SK-N-SH (cell line): ENCODE data around the gene CTBS. TPM values are rescaled to one million over a fixed set of nuclear protein-coding genes. Genes with fewer than 3 reads are reported as not detected.

Experiments
- CTCF ChIA-PET: fragments of 300-600, 350-600 bp; formaldehyde crosslinking; extraction: SDS; loops from one replicate; lab custom pipeline; 2021; lab: Yijun Ruan, JAX
- POLR2A ChIA-PET: fragments of 350-600 bp; sonication (Branson Sonifier 250); formaldehyde crosslinking; extraction: SDS; loops from one replicate; lab custom pipeline; 2020; ENCODE audit warnings: antibody characterized with exemption, inconsistent platforms; lab: Yijun Ruan, JAX
- DNase-seq: peaks from one replicate; pipeline ENCODE4 v3.0.0; 2012
- H2AFZ ChIP-seq: fragments of 200-600 bp; sonication (generic); 2 replicates; pipeline ENCODE4 v1.8.1; 2016; ENCODE audit warnings: antibody characterized with exemption, mild to moderate bottlenecking, low read depth
- H3F3A ChIP-seq: fragments of 200-600 bp; sonication (generic); replicated peaks from 2 replicates; pipeline ENCODE3; 2016; ENCODE audit warnings: antibody characterized with exemption, mild to moderate bottlenecking; ENCODE audit not compliant: insufficient read depth
- H3K27ac ChIP-seq, 2 experiments: fragments of 200-500 bp in 1 of 2; fragments of 200-600 bp in 1 of 2; sonication (Bioruptor generic) in 1 of 2; sonication (generic), shearing (Covaris generic) in 1 of 2; 2 replicates each; pipeline versions ENCODE4 v1.5.1 to v1.6.1; 2014 to 2016; ENCODE audit warnings: low read depth in 2 of 2, inconsistent platforms in 1 of 2, low read length in 1 of 2, mild to moderate bottlenecking in 1 of 2, mixed read lengths in 1 of 2
- H3K27me3 ChIP-seq: fragments of 200-600 bp; sonication (generic), shearing (Covaris generic); 2 replicates; pipeline ENCODE4 v1.6.1; 2016; ENCODE audit warnings: mixed run types; ENCODE audit not compliant: insufficient read depth
- H3K36me3 ChIP-seq, 2 experiments: fragments of 200-500 bp in 1 of 2; fragments of 200-600 bp in 1 of 2; sonication (Bioruptor generic) in 1 of 2; sonication (generic) in 1 of 2; replicated peaks in 1 of 2; 2 replicates each; pipeline versions ENCODE3 to v1.5.1; 2014 to 2016; ENCODE audit warnings: low read length in 1 of 2, mild to moderate bottlenecking in 1 of 2; ENCODE audit not compliant: insufficient read depth in 2 of 2, control insufficient read depth in 1 of 2
- H3K4me1 ChIP-seq, 2 experiments: fragments of 200-500 bp in 1 of 2; fragments of 200-600 bp in 1 of 2; sonication (Bioruptor generic) in 1 of 2; sonication (generic), shearing (Covaris generic) in 1 of 2; 2 replicates each; pipeline versions ENCODE4 v1.5.1 to v1.6.1; 2014 to 2016; ENCODE audit warnings: low read depth in 1 of 2, low read length in 1 of 2, mixed run types in 1 of 2; ENCODE audit not compliant: insufficient read depth in 2 of 2, control insufficient read depth in 1 of 2
- H3K4me2 ChIP-seq: fragments of 200-600 bp; sonication (generic), shearing (Covaris generic); 2 replicates; pipeline ENCODE4 v1.6.1; 2017; ENCODE audit warnings: mixed run types
- H3K4me3 ChIP-seq, 2 experiments: fragments of 200-500 bp in 1 of 2; fragments of 200-600 bp in 1 of 2; sonication (Bioruptor generic) in 1 of 2; sonication (generic), shearing (Covaris generic) in 1 of 2; 2 replicates each; pipeline versions ENCODE4 v1.5.1 to v1.8.1; 2014 to 2016; ENCODE audit warnings: low read depth in 2 of 2, inconsistent platforms in 1 of 2, low read length in 1 of 2, mild to moderate bottlenecking in 1 of 2, mixed read lengths in 1 of 2, moderate library complexity in 1 of 2
- H3K79me2 ChIP-seq: fragments of 200-600 bp; sonication (generic); 2 replicates; pipeline ENCODE4 v1.8.1; 2017; ENCODE audit warnings: mild to moderate bottlenecking; ENCODE audit not compliant: insufficient read depth
- H3K9ac ChIP-seq: fragments of 200-600 bp; sonication (generic); 2 replicates; pipeline ENCODE4 v1.6.1; 2017; ENCODE audit warnings: mixed run types
- H3K9me2 ChIP-seq: fragments of 200-600 bp; sonication (generic); 2 replicates; pipeline ENCODE4 v1.6.1; 2017; ENCODE audit warnings: mixed run types
- H3K9me3 ChIP-seq: fragments of 200-600 bp; sonication (generic); 2 replicates; pipeline ENCODE4 v1.6.1; 2017; ENCODE audit warnings: mixed run types, mild to moderate bottlenecking, moderate library complexity
- H4K20me1 ChIP-seq: fragments of 200-600 bp; sonication (generic); 2 replicates; pipeline ENCODE4 v1.6.1; 2017; ENCODE audit warnings: mild to moderate bottlenecking, mixed run types; ENCODE audit not compliant: insufficient read depth
- ELF1 ChIP-seq: IDR thresholded peaks from 2 replicates; pipeline ENCODE4 v1.4.0; 2012
- EP300 ChIP-seq, 2 experiments: IDR thresholded peaks; 2 replicates each; pipeline versions ENCODE4 v1.4.0 to v1.6.1; 2012; ENCODE audit warnings: borderline replicate concordance in 1 of 2, low read depth in 1 of 2, low read length in 1 of 2
- FOXJ3 ChIP-seq: sonication (generic); formaldehyde crosslinking; IDR thresholded peaks from 2 replicates; pipeline ENCODE4 v1.5.1; 2020; ENCODE audit warnings: mild to moderate bottlenecking, missing genetic modification reagents
- FOXM1 ChIP-seq: IDR thresholded peaks from 2 replicates; pipeline ENCODE4 v1.4.0; 2012; ENCODE audit warnings: low read depth, mild to moderate bottlenecking
- GABPA ChIP-seq: IDR thresholded peaks from 2 replicates; pipeline ENCODE4 v1.4.0; 2012; ENCODE audit warnings: low read depth, mild to moderate bottlenecking
- GATA2 ChIP-seq: sonication (generic); formaldehyde crosslinking; IDR thresholded peaks from 2 replicates; pipeline ENCODE4 v1.5.0; 2020; ENCODE audit warnings: mild to moderate bottlenecking, missing genetic modification reagents
- IRF3 ChIP-seq: fragments of 150-350 bp; IDR thresholded peaks from 2 replicates; pipeline ENCODE4 v1.6.1; 2016; ENCODE audit warnings: mild to moderate bottlenecking, low read depth, low read length
- JUND ChIP-seq: IDR thresholded peaks from 2 replicates; pipeline ENCODE4 v1.4.0; 2012
- MXI1 ChIP-seq: IDR thresholded peaks from 2 replicates; pipeline ENCODE4 v1.6.1; 2012; ENCODE audit warnings: mild to moderate bottlenecking, low read depth, low read length, improper control_type of control experiment
- PBX3 ChIP-seq: IDR thresholded peaks from 2 replicates; pipeline ENCODE4; 2012
- RAD21 ChIP-seq: IDR thresholded peaks from 2 replicates; pipeline ENCODE4 v1.6.1; 2012; ENCODE audit warnings: mild to moderate bottlenecking, low read length
- RFX5 ChIP-seq: IDR thresholded peaks from 2 replicates; pipeline ENCODE4 v1.6.1; 2012; ENCODE audit warnings: mild to moderate bottlenecking, improper control_type of control experiment, low read length
- RXRA ChIP-seq: IDR thresholded peaks from 2 replicates; pipeline ENCODE4 v1.4.0; 2012; ENCODE audit warnings: low read depth, mild to moderate bottlenecking, borderline replicate concordance
- SMC3 ChIP-seq: IDR thresholded peaks from 2 replicates; pipeline ENCODE4 v1.6.1; 2012; ENCODE audit warnings: low read depth, low read length, improper control_type of control experiment
- USF1 ChIP-seq: IDR thresholded peaks from 2 replicates; pipeline ENCODE4 v1.4.0; 2012; ENCODE audit warnings: low read depth, borderline replicate concordance
- WGBS: methylation state at CpG from one replicate; pipeline ENCODE4 v1.1.6; 2017; ENCODE audit warnings: low lambda C conversion rate; 5-methylcytosine and 5-hydroxymethylcytosine counted together
- polyA plus RNA-seq, 3 experiments: library from polyadenylated mRNA; depleted of rRNA; stranded (reverse); fragments of >200 nt; gene quantifications; 2 replicates each; pipeline ENCODE4 v1.2.3, GENCODE V29; 2012
- TF ChIP-seq, protein P1 (sequence below): fragments of 200-600 bp; sonication (generic); IDR thresholded peaks from 2 replicates; pipeline ENCODE4 v1.6.1; 2017; ENCODE audit warnings: antibody characterized with exemption, mild to moderate bottlenecking, moderate library complexity

CTBS gene
- polyA plus RNA-seq, 1 of the 3 experiments (the other 2 are of a cell fraction), result 16.6 TPM

DNA sequence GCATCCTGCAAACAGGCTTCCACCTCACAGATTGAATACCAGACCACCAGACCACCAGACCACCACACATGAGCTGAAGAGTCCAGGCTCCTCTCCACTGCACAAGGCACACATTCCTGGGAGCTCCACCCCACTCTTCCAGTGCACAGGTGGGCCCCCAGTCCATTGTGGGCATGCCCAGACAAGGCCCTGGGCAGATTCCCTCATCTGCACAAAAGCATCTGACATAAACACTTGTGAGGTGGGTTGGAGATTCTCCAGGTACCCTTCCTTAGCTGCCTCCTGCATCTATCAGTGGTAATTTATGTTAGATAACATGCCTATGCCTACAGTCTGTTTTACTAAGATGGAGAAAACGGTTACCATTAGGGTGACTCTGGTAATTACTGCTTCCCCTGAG, 11.6 kb upstream of the CTBS start:
- CTCF ChIA-PET, result interaction anchor here (1.2 kb wide), 3 partner anchors 19 to 34 kb away, joined by 3 to 6 read pairs (median 4); no protein-coding TSS in a partner anchor
- 50% methylated on average over 1 of the region's 1 CpG for WGBS
- no peak overlapping the region for H2AFZ ChIP-seq

More for the DNA sequence above, 11.6 kb upstream of the CTBS start:
- Histone ChIP-seq H3K9me2 (no peaks in the 10 kb centered on the region), H3K4me1 (peaks cover 7 to 8% of the 10 kb centered on the region in 2 experiments; a peak in 2 of 4 replicates), H3F3A (no peaks in the 10 kb centered on the region), H3K4me3 (no peak overlapping the region; a peak in 1 of 4 replicates), H3K27ac (no peak overlapping the region), H3K36me3 (no peaks in the 10 kb centered on the region), H3K79me2 (no peaks in the 10 kb centered on the region), H3K9me3 (no peaks in the 10 kb centered on the region), H3K9ac (no peak overlapping the region), H4K20me1 (no peaks in the 10 kb centered on the region), H3K27me3 (no peaks in the 10 kb centered on the region), H3K4me2 (no peak overlapping the region)
- POLR2A ChIA-PET, result interaction anchor here (1.0 to 1.3 kb wide), 2 partner anchors 33 to 80 kb away, joined by 3 read pairs; partner anchors contain the start of genes GNG5 and SPATA1
- TF ChIP-seq RFX5 (no peak), FOXJ3 (CRISPR knock-in tag) (no peak), RXRA (no peak), USF1 (no peak), SMC3 (no peak), PBX3 (no peak), EP300 (IDR thresholded peaks at IDR 0.05; ENCODE audit: borderline replicate concordance in 1 of 2, low read depth in 1 of 2, low read length in 1 of 2) (no peak), GABPA (no peak), RAD21 (no peak), JUND (no peak), IRF3 (no peak), GATA2 (CRISPR knock-in tag) (no peak), FOXM1 (no peak), ELF1 (no peak), MXI1 (no peak)
- TF ChIP-seq, protein P1, sequence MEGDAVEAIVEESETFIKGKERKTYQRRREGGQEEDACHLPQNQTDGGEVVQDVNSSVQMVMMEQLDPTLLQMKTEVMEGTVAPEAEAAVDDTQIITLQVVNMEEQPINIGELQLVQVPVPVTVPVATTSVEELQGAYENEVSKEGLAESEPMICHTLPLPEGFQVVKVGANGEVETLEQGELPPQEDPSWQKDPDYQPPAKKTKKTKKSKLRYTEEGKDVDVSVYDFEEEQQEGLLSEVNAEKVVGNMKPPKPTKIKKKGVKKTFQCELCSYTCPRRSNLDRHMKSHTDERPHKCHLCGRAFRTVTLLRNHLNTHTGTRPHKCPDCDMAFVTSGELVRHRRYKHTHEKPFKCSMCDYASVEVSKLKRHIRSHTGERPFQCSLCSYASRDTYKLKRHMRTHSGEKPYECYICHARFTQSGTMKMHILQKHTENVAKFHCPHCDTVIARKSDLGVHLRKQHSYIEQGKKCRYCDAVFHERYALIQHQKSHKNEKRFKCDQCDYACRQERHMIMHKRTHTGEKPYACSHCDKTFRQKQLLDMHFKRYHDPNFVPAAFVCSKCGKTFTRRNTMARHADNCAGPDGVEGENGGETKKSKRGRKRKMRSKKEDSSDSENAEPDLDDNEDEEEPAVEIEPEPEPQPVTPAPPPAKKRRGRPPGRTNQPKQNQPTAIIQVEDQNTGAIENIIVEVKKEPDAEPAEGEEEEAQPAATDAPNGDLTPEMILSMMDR, result no peak
- no peak for DNase-seq
